Gastroesophageal sphincter (tissue), 2 donors: Measurements from ENCODE around the gene NEK11.
"Not testable (repeated sequence)": the region's sequence is repeated elsewhere in the genome, so short reads cannot be mapped to it uniquely, and the experiment has no call there.

Experiments
- EP300 ChIP-seq: sonication (generic); formaldehyde crosslinking; IDR thresholded peaks from one replicate; pipeline ENCODE4 v1.6.1; 2017; ENCODE audit warnings: antibody characterized with exemption, mild to moderate bottlenecking
- POLR2A ChIP-seq, 2 donors: fragments of 450-650 bp; IDR thresholded peaks; one replicate each; pipeline ENCODE4 v1.6.1; 2017; ENCODE audit warnings: antibody characterized with exemption in 2 of 2, mild to moderate bottlenecking in 2 of 2, moderate library complexity in 1 of 2

GRCh38 chr3:131331456-131332085 is 304.9 kb downstream of the NEK11 start:
- not testable (repeated sequence) for TF ChIP-seq EP300; POLR2A (IDR thresholded peaks at IDR 0.05)
